ENCODE results near the gene COL8A2.

- TF ChIP-seq CTCF (IDR thresholded peaks at IDR 0.05; ENCODE audit: poor library complexity, severe bottlenecking) (no peak), TAF1 (IDR thresholded peaks at IDR 0.05; ENCODE audit: low read depth) (no peak), RAD21 (conservative IDR thresholded peaks at IDR 0.05) (no peak), EP300 (conservative IDR thresholded peaks at IDR 0.05; ENCODE audit: poor library complexity, severe bottlenecking) (no peak), EZH2 (IDR thresholded peaks at IDR 0.05; ENCODE audit: borderline replicate concordance, insufficient read depth, low read length, poor library complexity, severe bottlenecking) (no peak), REST (IDR thresholded peaks at IDR 0.05; ENCODE audit: borderline replicate concordance) (no peak), SMC3 (conservative IDR thresholded peaks at IDR 0.05; ENCODE audit: poor library complexity) (no peak), POLR2AphosphoS5 (IDR thresholded peaks at IDR 0.05) (no peak), MXI1 (conservative IDR thresholded peaks at IDR 0.05; ENCODE audit: poor library complexity, severe bottlenecking) (no peak)
Measured at GRCh38 chr1:36165145-36165544, 40.1 kb upstream of the COL8A2 start.

Data from neural cell (in vitro differentiated cells).